Activated naive CD4-positive, alpha-beta T cell treated with Interleukin-2 at 50 U/mL for 16 hours (primary cell): Measurements from ENCODE around the gene COPG2.
A peak's percentile ranks its signal among the peaks of the same experiment; 100 is the strongest.
"Not testable (repeated sequence)": the region's sequence is repeated elsewhere in the genome, so short reads cannot be mapped to it uniquely, and the experiment has no call there.

Experiments
- DNase-seq: peaks from one replicate; pipeline ENCODE4 v3.0.0-alpha.2; 2020

Gene COPG2, protein sequence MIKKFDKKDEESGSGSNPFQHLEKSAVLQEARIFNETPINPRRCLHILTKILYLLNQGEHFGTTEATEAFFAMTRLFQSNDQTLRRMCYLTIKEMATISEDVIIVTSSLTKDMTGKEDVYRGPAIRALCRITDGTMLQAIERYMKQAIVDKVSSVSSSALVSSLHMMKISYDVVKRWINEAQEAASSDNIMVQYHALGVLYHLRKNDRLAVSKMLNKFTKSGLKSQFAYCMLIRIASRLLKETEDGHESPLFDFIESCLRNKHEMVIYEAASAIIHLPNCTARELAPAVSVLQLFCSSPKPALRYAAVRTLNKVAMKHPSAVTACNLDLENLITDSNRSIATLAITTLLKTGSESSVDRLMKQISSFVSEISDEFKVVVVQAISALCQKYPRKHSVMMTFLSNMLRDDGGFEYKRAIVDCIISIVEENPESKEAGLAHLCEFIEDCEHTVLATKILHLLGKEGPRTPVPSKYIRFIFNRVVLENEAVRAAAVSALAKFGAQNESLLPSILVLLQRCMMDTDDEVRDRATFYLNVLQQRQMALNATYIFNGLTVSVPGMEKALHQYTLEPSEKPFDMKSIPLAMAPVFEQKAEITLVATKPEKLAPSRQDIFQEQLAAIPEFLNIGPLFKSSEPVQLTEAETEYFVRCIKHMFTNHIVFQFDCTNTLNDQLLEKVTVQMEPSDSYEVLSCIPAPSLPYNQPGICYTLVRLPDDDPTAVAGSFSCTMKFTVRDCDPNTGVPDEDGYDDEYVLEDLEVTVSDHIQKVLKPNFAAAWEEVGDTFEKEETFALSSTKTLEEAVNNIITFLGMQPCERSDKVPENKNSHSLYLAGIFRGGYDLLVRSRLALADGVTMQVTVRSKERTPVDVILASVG

DNA sequence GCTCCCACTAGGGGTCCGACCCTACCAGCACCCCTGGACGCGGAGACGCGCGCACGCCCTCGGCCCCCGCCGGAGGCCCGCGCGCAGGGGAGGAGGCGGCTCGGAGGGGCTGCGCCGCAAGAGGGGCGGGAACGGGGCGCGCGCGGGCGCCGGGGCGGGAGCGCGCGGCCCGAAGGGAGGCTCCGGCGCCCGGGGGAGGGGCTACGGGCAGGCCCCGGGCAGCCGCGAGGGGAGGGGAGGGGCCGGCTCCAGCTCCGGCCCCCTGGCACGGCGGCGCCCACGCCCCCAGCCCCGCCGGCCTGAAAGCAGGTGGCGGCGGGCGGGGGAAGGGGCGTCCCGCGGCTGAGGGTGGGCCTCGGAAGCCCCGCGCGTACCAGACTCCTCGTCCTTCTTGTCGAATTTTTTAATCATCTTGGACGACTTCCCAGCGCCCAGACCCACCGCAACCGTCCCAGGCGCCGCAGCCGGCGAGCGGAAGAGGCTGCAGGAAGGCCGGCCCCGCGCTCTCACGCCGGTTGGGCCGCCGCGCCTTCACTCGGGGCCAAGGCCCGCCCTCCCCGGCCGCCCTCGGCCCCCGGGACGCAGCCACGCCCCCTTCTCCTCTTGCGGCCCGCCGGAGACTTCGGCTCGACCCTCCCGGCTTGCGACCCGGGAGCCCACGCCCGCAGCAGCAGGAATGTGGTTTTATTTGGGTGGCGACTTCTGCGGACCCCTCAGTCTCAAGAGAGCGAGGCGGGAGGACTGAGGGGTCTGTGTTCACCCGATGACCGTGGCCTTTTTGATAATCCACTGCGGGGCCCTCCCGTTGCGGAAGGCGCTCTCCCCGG is at the start of gene COPG2:
Gene COPG2, minus strand, starts transcription at position 491 of the 827 bp plus-strand sequence. Its CDS starts 80 bp downstream, at position 411.
- DNase-seq, result peak; percentile 82

DNA sequence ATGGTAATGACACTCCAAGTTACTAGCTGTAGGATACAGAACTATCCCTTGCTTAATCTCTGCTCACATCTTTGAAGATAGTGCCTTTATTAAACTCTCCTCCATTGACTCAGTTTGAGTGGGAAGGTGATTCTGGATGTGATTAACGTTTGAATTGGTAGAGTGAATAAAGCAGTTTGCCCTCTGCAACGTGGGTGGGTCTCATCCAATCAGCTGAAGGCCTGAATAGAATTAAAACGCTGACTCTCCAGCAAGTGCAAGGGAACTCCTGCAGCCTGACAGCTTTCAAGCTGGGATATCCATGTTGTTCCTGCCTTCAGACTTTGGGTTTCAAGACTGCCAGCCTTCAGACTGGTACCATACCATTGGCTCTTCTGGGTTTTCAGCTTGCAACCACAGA is 43.9 kb upstream of the COPG2 start:
- no peak for DNase-seq

DNA sequence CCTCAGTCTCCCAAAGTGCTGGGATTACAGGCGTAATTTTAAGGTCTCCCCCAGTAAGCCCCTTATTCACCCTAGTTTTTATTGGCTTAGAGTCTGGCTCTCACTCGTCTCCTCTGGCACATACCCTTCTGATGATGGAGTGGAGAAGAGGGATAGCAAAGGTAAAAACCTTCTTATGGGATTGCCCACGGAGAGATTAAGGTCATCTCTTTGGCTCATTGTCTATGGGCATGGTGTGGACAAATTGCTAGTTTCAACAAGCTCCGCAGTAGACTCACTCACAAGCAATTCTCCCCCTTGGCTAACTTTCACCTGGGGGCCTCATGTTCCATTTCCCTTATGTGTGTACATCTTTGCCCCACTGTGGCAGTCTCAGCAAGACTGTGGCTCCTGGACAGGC is 40.2 kb upstream of the COPG2 start:
- no peak for DNase-seq

DNA sequence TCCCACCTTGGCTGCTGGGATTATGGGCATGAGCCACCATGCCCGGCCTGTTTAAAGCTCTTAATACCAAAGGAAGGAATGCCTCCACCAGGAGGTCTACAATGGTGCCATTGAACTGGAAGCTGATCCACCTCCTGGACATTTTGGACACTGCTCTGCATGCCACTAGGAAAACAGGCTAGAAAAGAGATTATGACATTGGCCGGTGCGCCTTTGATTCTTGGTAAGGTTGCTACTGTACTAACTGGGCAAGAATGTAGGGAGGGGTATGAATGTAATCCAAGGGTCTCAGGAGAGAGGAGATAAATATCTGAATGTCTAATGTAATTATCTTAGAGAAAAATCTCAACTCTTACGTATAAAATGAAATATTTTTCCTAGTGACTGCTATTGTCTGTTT is 39.5 kb upstream of the COPG2 start:
- no peak for DNase-seq

DNA sequence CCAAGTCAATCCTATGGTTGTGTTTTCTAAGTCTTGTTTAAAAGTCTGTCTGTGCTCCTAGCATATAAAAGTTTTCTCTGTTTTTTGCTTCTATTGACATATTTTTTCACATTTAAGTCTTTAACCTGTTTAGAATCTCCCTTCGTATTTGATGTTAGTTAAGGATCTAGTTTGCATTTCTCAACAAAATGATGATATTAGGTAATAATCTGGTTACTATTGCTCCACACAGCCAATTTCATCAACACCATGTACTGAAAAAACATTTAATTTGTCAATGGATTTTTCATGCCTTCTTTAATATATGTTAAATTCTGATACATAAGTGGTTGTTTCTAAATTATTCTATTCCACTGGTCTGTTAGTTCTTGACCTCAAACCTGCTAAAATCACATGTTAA is 35.3 kb upstream of the COPG2 start:
- no peak for DNase-seq

DNA sequence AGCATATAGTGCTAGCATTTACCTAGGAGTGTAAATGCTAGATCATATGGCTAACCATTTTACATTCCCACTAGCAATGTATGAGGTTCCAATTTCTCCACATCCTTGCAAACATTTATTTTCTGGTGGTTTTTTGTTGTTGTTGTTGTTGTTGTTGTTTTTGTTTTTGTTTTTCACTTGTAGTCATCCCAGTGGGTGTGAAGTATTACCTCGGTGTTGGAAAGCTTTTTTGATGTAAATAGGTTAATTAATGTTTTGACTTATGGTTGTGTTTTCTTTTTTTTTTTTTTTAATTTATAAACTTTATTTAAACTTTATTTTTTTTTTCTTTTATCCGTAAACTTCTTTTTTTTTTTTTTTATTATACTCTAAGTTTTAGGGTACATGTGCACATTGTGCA is 33.1 kb upstream of the COPG2 start:
- DNase-seq, result no peak

DNA sequence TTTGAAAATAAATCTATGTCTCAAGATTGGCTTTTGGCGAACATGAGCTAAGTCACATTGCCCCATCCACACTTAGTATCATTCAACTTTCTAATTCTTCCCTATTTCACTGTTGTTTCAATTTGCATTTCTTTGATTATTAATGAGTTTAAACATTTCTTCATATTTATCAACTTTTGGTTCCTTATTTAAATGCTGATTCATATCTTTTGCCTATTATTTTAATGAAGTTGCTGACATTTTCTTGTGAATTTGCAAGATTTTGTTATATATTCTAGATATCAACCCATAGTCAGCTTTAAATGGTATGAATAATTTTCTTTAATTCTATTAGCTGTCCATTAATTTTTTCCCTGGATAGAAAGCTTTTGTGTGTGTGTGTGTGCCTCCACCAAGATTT is 32.2 kb upstream of the COPG2 start:
- DNase-seq, result no peak

DNA sequence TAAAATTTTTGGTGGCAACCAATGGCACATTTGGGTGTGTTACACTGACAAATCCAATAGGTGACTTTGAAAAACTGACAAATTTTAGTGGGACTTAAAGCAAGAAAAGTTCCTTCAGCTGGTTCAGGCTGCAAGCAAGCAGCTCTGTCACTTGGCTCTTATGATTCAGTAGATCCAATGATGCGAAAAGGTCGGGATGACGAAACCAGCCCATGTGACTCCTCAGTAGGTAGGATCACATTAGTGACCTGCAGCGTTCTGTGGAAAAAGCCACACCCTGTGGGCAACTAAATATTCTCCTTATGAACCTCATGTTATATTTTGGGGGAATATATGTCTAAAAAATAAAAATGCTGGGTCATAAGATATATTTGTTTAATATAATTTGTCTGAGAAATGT is 31.1 kb upstream of the COPG2 start:
- DNase-seq, result no peak

DNA sequence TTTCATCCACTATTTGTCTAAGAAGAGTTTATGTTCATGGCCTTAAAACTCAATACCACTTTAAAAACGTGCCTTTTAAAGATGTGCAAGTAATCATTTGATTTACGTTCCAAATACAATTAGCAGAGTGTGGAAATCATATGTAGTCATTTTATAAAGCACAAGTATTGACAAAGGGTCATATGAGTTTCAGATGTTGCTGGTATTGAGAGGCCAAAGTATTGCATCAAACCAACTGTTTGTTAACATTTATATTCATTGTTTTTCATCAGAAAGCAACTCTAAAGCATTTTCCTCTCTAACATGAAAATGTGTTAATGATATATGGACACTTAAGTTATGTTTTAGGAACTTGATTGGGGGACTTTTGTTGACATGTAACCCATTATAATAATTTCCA is 29.3 kb upstream of the COPG2 start:
- DNase-seq, result no peak

DNA sequence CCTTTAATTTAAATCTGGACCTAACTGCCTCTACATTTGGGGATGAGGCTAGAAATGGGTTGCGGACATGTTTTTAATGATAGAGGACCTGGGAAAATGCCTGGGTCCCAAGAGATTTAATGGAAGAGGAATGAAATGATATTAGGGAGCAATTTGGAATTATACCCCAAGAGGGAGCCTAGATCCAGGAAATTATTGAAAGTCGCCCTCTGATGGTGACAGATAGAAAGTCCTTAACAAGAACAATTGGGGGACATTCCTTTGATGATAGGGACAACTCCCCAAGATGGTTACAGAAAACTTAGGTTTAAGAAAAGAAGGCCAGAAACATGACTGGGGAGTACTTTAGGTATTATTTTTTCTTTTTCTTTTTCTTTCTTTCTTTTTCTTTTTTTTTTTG is 27.3 kb upstream of the COPG2 start:
- no peak for DNase-seq

DNA sequence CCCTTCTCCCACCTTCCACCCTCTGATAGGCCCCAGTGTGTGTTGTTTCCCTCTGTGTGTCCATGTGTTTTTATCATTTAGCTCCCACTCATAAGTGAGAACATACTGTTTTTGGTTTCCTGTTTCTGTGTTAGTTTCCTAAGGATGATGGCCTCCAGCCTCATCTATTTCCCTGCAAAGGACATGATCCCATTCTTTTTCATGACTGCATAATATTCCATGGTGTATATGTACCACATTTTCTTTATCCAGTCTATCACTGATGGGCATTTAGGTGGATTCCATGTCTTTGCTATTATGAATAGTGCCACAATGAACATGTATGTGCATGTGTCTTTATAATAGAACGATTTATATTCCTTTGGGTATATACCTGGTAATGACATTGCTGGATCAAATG is 23.8 kb upstream of the COPG2 start:
- DNase-seq, result not testable (repeated sequence)

DNA sequence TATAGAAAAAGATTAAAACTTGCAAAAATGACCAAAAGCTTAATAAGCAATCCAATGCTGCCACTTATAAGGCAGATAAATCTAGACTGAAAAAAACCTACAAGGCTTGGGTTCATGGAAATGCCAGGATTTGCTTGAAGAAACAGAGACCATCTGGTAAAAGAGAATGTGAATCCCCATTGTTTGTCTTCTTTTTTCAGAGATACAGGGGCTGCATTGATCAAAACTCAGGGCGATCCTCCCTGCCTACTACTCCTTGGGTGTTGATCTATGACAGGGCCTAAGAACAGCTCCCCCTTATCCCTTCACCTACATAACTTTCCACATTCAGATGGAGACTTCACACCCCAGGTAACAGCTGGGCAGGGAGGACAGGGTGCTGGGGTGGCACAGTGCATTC is 21.1 kb upstream of the COPG2 start:
- no peak for DNase-seq

DNA sequence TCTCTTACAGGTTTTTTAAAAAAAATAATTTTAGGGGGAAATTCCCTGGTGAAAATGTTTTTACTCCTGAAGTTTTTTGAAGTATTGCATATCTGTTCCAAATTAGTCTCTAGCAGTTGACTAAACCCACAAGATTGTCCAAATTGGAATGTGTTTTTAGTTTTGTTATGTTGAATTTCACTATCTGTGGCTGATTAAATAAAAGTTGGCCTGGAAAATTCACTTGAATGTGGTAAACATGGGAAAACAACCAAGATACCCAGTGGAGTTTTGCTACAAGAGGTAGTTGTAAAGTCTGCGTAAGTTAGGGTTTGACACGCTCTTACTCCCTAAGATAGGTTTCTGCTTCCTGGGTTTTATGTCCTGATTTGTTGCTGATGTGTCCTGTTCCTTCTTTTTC is 14.5 kb upstream of the COPG2 start:
- DNase-seq, result no peak

DNA sequence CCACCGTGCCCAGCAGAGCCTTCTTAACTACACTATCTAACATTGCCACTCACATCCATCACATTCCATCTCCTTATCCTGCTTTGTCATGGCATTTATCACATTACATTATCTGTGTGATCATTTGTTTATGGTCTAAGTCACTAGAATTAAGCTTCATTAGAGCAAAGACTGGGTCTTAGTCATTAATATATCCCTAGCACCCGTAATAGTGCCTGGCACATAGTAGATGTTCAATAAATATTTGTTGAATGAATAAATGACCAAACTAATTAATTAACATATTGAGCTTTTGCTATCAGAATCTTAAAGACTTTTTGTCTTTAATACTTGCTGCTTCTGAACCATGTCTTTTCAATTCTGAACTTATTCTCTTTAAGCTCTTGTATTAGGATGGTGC is 5.9 kb upstream of the COPG2 start:
- no peak for DNase-seq

DNA sequence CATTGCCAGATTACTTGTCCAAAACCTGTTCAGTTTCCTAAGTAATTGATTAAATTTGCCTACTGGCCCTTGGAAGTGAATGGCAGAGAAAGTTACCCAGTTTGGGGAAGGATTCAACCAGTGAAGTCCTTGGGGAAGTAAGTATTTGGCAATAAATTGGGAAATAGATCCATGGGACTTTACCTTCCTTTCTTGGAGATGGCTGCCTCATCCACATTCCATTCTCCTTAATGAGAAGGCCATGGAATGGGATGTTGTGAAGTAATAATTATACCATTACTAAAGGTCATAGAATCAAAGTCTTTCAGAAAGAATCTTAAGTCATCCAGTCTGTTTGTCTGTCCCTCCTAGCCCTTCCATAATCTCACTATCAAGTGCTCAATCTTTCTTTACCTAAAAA is 4.5 kb upstream of the COPG2 start:
- DNase-seq, result no peak

DNA sequence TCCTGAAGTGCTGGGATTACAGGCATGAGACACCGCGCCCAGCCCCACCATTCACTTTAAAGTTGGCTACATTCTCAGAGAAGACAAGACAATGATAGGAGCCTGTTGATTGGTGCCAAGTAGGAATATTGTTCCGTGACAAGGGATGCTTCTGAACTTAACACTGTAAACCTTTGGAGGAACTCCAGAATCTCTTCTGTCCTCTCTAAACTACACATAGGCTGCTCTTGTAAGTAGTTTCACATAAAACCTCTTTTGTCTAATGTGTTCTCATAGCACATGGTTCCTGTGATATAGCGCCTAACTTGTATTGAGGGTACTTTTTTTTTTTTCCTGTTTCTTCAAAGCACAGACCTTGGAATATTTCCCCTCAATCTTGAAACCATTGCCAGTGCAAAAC is 3.6 kb upstream of the COPG2 start:
- DNase-seq, result no peak

DNA sequence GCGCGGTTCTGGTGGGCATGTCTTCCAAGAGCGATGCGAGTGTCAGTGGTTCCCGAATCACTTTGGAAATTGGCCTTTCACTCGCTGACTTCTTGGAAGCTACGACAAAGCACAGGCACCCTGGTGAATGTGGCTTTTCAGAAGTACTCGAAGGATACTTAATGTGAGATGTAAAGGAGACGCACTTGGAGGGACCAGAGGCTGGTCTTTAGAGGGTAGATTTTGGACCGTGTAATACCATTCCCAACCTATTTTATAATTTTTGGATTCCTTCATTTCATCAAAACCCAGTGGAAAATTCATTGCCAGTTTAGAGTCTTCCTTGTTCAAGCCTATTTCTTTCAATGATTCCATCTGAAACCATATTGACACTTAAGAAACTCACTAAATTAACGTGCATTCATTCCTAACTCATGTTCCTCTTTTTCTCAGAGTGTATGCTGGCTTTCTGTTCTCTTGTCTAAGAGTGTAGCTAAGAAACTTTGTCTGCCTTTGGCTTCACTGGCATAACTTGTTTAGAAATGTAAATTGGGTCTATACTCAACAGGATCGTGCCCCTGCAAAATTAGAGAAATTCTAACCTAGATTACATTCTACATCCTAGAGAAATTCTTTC is 645 bp upstream of the COPG2 start:
- DNase-seq, result no peak

DNA sequence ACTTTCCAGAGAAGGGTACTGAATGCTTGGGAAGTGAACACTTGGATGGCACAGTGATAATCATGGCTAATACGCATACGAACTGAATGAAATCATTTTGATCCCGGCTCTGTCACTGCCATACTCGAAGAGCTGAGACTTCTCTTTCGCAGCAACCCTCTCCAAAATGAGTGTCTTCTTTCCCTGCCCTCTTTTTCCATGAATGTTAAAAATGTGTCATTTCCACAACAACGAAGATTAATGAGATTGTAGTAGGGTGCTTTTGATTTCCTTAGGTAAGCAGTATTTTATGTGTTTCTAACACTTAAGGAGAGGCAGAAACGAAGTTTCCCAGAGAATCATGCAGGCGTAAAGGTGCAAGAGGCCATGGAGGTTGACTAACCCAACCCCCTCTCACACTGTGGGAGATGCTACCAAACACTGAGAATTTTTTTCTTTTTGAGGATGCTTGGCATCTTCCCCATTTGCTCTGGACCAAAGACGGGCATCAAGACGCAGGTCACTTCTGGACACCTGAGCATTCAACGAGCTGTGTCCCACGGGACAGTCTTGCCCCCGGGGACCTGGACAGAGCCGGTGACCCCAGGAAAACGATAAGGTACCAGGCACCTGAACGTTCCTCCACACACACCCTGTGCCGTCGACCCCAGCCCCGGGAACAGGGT is 823 bp downstream of the COPG2 start:
- no peak for DNase-seq

DNA sequence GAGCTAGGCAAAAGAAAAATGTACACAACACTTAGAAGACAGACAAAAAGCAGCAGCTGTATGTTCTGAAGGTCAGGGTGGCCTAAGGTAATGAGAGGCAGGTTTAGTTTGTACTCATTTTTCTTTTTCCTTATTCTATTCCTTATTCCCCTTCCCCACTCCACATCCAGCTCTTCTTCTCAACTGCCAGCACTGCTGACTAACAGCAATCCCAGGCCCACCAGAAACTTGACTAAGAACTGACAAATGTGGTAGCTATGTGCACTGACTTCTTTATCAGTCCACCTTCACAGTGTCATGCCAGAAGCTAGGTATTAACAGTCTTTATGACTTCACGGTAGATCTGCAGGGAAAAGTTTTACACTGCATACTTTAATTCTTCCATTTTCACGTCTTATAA is 6.1 kb downstream of the COPG2 start:
- no peak for DNase-seq

DNA sequence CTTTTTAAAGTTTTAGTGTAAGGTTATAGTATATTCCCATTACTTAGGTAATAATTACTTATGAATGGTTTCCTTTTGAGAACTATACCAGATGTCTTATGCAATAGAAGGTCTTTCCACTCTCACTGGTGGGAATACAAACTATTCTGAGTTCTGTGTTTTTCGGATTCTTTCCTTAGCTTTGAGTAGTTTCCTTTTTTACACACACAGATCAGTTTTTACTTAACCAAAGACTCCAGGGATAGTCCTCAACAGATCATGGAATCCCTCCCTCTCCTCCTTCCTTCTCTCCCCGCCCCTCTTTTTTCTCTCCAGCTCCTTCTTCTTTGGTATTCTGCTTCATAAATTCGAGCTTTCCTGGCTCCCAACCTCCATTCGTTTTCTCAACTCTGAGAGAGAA is 13.3 kb downstream of the COPG2 start:
- no peak for DNase-seq

DNA sequence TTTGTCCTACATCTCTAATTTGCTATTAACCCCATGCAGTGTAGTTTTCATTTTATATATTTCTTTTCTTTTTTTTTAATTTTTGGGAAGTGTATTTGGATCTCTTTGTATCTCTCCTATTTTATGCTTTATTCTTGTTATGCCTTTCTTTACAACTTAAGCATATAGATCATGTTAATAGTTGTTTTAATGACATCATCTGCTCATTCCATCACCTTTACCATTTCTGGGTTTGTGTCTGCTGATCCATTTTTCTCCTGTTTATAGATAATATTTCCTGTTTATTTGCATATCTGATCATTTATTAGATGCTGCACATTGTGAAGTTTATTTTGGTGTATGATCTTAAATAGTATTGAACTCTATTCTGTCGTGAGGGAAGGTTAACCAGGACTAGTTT is 13.7 kb downstream of the COPG2 start:
- no peak for DNase-seq

DNA sequence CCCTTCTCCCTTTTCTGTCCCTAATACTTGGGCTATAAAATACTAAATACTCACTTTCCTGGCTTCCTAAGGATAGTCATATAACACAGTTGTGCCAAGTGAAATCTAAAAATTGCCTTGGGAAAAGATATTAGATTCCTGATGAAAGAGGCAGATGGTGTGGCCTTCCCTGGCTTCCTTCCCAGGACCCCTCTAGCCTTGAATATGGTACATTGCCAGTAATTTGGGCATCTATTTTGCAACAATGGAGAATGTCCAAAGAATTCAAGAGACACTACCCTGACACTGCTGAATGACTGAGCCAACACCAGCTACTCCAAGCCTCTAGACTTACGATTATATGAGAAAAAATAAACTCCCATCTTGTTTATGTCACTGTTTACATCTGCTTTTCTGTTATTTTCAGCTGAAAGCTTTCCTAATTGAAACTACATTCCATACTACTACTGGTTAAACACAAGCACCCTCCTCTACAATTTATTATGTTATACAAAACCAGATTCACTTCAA is 17.9 kb downstream of the COPG2 start:
- DNase-seq, result no peak
